ENCODE data around the gene EXOC3L1. TPM values are rescaled to one million over a fixed set of nuclear protein-coding genes. Genes with fewer than 3 reads are reported as not detected.
A peak's percentile ranks its signal among the peaks of the same experiment; 100 is the strongest.

The EXOC3L1 gene
- total and polyA plus RNA-seq, 11 donors = 1.9 to 9.1 (median 3.2) TPM

- no peaks in the 10 kb centered on the region for H3K27me3 ChIP-seq
- no peak overlapping the region for H3K4me3 ChIP-seq
- H3K27ac ChIP-seq = no peak overlapping the region
- WGBS, 4 donors = 92 to 97% (median 95%) methylated on average over 8 of the region's 8 CpGs
- H3K4me1 ChIP-seq = no peaks in the 10 kb centered on the region
- no peak for DNase-seq
- no peak for TF ChIP-seq POLR2A (IDR thresholded peaks at IDR 0.05)
- TF ChIP-seq, protein P1, sequence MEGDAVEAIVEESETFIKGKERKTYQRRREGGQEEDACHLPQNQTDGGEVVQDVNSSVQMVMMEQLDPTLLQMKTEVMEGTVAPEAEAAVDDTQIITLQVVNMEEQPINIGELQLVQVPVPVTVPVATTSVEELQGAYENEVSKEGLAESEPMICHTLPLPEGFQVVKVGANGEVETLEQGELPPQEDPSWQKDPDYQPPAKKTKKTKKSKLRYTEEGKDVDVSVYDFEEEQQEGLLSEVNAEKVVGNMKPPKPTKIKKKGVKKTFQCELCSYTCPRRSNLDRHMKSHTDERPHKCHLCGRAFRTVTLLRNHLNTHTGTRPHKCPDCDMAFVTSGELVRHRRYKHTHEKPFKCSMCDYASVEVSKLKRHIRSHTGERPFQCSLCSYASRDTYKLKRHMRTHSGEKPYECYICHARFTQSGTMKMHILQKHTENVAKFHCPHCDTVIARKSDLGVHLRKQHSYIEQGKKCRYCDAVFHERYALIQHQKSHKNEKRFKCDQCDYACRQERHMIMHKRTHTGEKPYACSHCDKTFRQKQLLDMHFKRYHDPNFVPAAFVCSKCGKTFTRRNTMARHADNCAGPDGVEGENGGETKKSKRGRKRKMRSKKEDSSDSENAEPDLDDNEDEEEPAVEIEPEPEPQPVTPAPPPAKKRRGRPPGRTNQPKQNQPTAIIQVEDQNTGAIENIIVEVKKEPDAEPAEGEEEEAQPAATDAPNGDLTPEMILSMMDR (IDR thresholded peaks at IDR 0.05) = no peak
- no peak for ATAC-seq
- intact Hi-C loops (cut with DNase I) = no loop called here
- no peaks in the 10 kb centered on the region for H3K9me3 ChIP-seq
- H3K36me3 ChIP-seq = peaks cover 0 to 33% (median 21%) of the 10 kb centered on the region in 9 donors
Observed at GRCh38 chr16:67206129-67206837, 16.3 kb upstream of the EXOC3L1 start.

DNA sequence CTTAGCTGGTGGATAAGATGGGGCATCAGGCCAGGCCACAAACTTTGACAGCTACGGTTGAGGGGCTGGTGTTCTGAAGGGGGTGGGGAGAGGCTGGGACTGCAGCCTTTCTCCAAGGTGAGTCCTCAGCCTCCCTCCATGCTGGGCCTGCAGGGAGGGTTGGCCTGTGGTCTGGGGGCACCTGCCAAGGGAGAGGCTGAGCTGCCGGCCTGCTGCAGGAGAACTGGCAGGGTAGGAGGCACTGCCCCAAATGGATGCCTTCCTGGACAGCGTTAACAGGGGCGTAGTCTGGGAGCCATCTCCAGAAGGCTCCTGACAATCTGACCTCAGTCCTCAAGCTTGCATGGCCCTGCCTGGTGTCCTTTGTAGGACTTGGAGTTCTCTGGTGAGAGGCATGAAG lies 14.1 kb upstream of the EXOC3L1 start:
- ATAC-seq = no peak
- 76 to 82% (median 80%) methylated on average over 4 of the region's 4 CpGs for WGBS, 4 donors
- intact Hi-C loops (cut with DNase I) = no loop called here

GRCh38 chr16:67202956-67203493 lies 13.1 kb upstream of the EXOC3L1 start:
- H3K27ac ChIP-seq = no peak overlapping the region
- H3K36me3 ChIP-seq = peaks cover 0 to 51% (median 31%) of the 10 kb centered on the region in 9 donors
- peak in 1 of 5 donors; percentile 41 for DNase-seq
- no peak for ATAC-seq
- TF ChIP-seq, protein P1 (IDR thresholded peaks at IDR 0.05) = no peak
- TF ChIP-seq POLR2A (IDR thresholded peaks at IDR 0.05) = no peak
- 91 to 93% (median 92%) methylated on average over 8 to 23 of the region's 23 CpGs for WGBS, 4 donors
- no peaks in the 10 kb centered on the region for H3K9me3 ChIP-seq
- H3K4me3 ChIP-seq = no peak overlapping the region
- no peaks in the 10 kb centered on the region for H3K27me3 ChIP-seq
- peaks cover 0 to 15% (median 5%) of the 10 kb centered on the region in 12 donors for H3K4me1 ChIP-seq
- intact Hi-C loops (cut with DNase I) = no loop called here

More for the DNA sequence above, 14.1 kb upstream of the EXOC3L1 start:
- DNase-seq = peak in 1 of 5 donors; percentile 45
- H3K4me3 ChIP-seq = no peak overlapping the region
- no peaks in the 10 kb centered on the region for H3K27me3 ChIP-seq
- peaks cover 0 to 42% (median 22%) of the 10 kb centered on the region in 9 donors for H3K36me3 ChIP-seq
- H3K9me3 ChIP-seq = no peaks in the 10 kb centered on the region
- H3K27ac ChIP-seq = no peak overlapping the region
- no peak for TF ChIP-seq POLR2A (IDR thresholded peaks at IDR 0.05)
- TF ChIP-seq, protein P1 (IDR thresholded peaks at IDR 0.05) = no peak
- peaks cover 0 to 4% (median 0%) of the 10 kb centered on the region in 12 donors for H3K4me1 ChIP-seq

DNA sequence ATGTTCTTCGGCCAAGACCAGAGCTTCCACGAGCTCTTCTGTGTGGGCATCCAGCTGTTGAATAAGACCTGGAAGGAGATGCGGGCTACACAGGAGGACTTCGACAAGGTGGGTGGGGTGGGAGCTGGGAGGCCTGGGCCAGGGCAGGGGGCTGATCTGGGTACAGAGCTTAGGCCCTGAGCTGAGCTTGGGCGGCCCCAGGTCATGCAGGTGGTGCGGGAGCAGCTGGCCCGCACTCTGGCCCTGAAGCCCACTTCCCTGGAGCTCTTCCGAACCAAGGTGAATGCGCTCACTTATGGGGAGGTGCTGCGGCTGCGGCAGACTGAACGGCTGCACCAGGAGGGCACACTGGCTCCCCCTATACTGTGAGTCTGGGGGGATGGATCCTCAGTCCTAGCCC lies 12.5 kb upstream of the EXOC3L1 start:
- Histone ChIP-seq H3K36me3 (peaks cover 0 to 57% (median 37%) of the 10 kb centered on the region in 9 donors), H3K4me1 (peaks cover 0 to 19% (median 9%) of the 10 kb centered on the region in 12 donors), H3K27ac (no peak overlapping the region), H3K27me3 (no peaks in the 10 kb centered on the region), H3K4me3 (no peak overlapping the region), H3K9me3 (no peaks in the 10 kb centered on the region)
- 90 to 97% (median 95%) methylated on average over 9 to 12 of the region's 12 CpGs for WGBS, 4 donors
- peak in 1 of 5 donors; percentile 46 for DNase-seq
- intact Hi-C loops (cut with DNase I) = no loop called here
- TF ChIP-seq, protein P1 (IDR thresholded peaks at IDR 0.05) = no peak
- no peak for TF ChIP-seq POLR2A (IDR thresholded peaks at IDR 0.05)
- ATAC-seq = no peak
